Measurements from ENCODE around the gene TMEM214.

Gene TMEM214

DNA sequence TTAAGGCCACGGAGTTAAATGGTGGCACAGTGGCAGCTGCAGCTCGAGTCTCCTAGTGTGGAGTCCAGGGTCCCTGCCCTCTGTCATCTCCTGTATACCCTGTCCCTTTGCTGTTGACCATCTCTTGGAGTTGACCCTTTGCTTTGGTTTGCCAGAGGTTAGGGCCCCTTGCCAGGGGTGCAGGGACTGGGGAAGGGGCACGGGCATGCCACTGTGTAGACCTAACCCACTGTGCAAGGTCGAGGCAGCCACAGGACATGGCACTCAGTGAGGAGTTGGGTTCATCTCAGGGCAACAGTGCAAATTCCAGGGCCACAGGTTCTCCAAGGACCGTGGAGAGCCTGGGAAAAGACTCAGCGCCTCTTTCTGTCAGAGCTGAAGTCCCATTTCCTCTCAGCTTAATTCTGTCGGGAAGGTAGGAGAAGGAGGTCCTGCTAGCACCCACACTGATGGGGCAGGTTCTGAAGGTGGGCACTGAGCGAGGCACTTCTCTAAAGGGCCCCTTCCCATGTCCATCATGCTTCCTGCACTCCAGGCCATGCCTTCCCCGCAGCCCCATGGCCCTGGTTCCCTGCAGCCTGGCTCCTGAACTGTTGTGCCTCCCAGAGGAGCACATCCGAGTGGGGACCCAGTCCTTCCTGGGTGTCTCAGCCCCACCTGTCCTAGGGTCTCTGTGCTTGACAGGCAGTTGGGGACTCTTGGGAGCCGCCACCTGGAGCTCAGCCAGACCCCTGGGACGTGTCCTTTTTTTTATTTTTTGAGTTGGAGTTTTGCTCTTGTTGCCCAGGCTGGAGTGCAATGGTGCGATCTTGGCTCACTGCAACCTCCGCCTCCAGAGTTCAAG, 56.6 kb downstream of the TMEM214 start:
- H3K4me3 ChIP-seq (ENCODE audit: low read length), result no peak overlapping the region

More for the DNA sequence above, 56.6 kb downstream of the TMEM214 start:
- Histone ChIP-seq H3K27me3 (ENCODE audit: insufficient read depth, low read length) (no peaks in the 10 kb centered on the region), H2AFZ (ENCODE audit: low read depth, low read length) (no peak overlapping the region), H3K9me3 (ENCODE audit: low read length) (no peaks in the 10 kb centered on the region), H3K4me1 (ENCODE audit: insufficient read depth, low read length) (peaks cover 10% of the 10 kb centered on the region), H3K36me3 (ENCODE audit: insufficient read depth, low read length) (no peaks in the 10 kb centered on the region)

Data from neuron (in vitro differentiated cells).